DND-41 (cell line): ENCODE data around the gene ITGAX.

ENCODE experiments used
- EZH2 ChIP-seq: IDR thresholded peaks from 3 replicates; pipeline ENCODE4 v1.6.1; 2012; ENCODE audit warnings: borderline replicate concordance, low read depth, mild to moderate bottlenecking, moderate library complexity, low read length, inconsistent platforms; ENCODE audit not compliant: severe bottlenecking
- TF ChIP-seq, protein P1 (sequence below): IDR thresholded peaks from 2 replicates; pipeline ENCODE4 v1.5.1; 2012; ENCODE audit warnings: borderline replicate concordance, low read length, moderate library complexity, mild to moderate bottlenecking; ENCODE audit not compliant: poor library complexity, severe bottlenecking; ENCODE audit errors: extremely low read depth

DNA sequence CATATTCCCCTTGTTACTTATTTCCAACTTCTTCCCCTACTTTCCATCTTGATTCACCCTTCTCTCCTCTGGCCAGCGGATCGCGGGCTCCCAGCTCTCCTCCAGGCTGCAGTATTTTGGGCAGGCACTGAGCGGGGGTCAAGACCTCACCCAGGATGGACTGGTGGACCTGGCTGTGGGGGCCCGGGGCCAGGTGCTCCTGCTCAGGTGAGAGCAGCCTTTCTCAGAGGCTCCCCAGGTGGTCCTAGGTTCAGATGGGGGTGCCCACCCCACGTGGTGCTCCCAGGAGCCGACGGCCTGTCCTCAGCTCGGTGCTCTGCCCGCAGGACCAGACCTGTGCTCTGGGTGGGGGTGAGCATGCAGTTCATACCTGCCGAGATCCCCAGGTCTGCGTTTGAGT is 16.0 kb downstream of the ITGAX start:
- TF ChIP-seq, protein P1, sequence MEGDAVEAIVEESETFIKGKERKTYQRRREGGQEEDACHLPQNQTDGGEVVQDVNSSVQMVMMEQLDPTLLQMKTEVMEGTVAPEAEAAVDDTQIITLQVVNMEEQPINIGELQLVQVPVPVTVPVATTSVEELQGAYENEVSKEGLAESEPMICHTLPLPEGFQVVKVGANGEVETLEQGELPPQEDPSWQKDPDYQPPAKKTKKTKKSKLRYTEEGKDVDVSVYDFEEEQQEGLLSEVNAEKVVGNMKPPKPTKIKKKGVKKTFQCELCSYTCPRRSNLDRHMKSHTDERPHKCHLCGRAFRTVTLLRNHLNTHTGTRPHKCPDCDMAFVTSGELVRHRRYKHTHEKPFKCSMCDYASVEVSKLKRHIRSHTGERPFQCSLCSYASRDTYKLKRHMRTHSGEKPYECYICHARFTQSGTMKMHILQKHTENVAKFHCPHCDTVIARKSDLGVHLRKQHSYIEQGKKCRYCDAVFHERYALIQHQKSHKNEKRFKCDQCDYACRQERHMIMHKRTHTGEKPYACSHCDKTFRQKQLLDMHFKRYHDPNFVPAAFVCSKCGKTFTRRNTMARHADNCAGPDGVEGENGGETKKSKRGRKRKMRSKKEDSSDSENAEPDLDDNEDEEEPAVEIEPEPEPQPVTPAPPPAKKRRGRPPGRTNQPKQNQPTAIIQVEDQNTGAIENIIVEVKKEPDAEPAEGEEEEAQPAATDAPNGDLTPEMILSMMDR: no peak
- no peak for TF ChIP-seq EZH2
